ENCODE results near the gene MBNL2. TPM values are rescaled to one million over a fixed set of nuclear protein-coding genes. Genes with fewer than 3 reads are reported as not detected.

MBNL2 gene
- total and polyA plus RNA-seq, 2 experiments from 2014 or later = 0.55 to 3.2 TPM

DNA sequence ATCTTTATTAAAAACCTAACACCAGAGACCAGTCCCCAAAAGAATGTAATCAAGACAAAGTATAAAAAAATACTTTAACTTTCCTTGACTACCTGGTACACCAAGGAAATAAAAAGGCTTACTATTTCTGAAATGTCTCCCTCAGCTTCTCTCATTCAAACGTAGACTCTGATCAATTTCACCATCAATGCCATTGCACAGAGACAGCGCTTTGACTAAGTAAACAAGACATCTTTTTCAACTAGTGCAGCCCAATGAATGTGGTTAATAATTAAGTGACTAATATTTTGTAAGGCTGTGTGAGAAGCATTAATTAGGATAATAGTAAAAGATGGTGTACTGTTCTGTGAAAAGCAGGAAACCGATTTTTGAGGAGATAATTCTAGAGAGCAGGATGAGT is 204.6 kb downstream of the MBNL2 start:
- H3K4me3 Mint-ChIP-seq = no peak overlapping the region
- Histone ChIP-seq H3K27ac (ENCODE audit: low read depth) (no peak overlapping the region), H3F3A (replicated peaks; ENCODE audit: low read depth) (no peaks in the 10 kb centered on the region), H3K4me2 (no peak overlapping the region), H4K20me1 (replicated peaks; ENCODE audit: insufficient read depth) (no peaks in the 10 kb centered on the region), H3K36me3 (ENCODE audit: insufficient read depth) (no peaks in the 10 kb centered on the region), H3K4me3 (no peak overlapping the region), H3K79me2 (replicated peaks; ENCODE audit: insufficient read depth) (no peaks in the 10 kb centered on the region), H3K4me1 (ENCODE audit: insufficient read depth) (peaks cover 26% of the 10 kb centered on the region), H2AFZ (no peak overlapping the region), H3K27me3 (ENCODE audit: insufficient read depth) (no peaks in the 10 kb centered on the region), H3K9me2 (ENCODE audit: insufficient read depth) (no peaks in the 10 kb centered on the region)
- ATAC-seq (no peak), DNase-seq (ENCODE audit: low spot score) (no peak)
- H3K36me3 Mint-ChIP-seq (ENCODE audit: low read depth) = no peaks in the 10 kb centered on the region; the same call in 2 of the 3 replicates
- H3K4me1 Mint-ChIP-seq = peaks cover 16% of the 10 kb centered on the region
- no peak overlapping the region for H3K27ac Mint-ChIP-seq
- no peaks in the 10 kb centered on the region for H3K27me3 Mint-ChIP-seq (ENCODE audit: insufficient read depth, low read depth, poor library complexity)
- H3K9me3 Mint-ChIP-seq = no peaks in the 10 kb centered on the region
- TF ChIP-seq, protein P1, sequence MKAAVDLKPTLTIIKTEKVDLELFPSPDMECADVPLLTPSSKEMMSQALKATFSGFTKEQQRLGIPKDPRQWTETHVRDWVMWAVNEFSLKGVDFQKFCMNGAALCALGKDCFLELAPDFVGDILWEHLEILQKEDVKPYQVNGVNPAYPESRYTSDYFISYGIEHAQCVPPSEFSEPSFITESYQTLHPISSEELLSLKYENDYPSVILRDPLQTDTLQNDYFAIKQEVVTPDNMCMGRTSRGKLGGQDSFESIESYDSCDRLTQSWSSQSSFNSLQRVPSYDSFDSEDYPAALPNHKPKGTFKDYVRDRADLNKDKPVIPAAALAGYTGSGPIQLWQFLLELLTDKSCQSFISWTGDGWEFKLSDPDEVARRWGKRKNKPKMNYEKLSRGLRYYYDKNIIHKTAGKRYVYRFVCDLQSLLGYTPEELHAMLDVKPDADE (IDR thresholded peaks at IDR 0.05) = no peak
- TF ChIP-seq JUNB (IDR thresholded peaks at IDR 0.05; ENCODE audit: unreplicated experiment) (no peak), NANOG (IDR thresholded peaks at IDR 0.05; ENCODE audit: borderline replicate concordance) (no peak), REST (IDR thresholded peaks at IDR 0.05; ENCODE audit: unreplicated experiment) (no peak), STAT1 (IDR thresholded peaks at IDR 0.05; ENCODE audit: unreplicated experiment) (no peak), CREB1 (CRISPR knock-in tag; IDR thresholded peaks at IDR 0.05; ENCODE audit: low read depth) (no peak), EZH2phosphoT487 (IDR thresholded peaks at IDR 0.05; ENCODE audit: unreplicated experiment) (no peak), EZH2 (IDR thresholded peaks at IDR 0.05; ENCODE audit: low read depth, unreplicated experiment) (no peak), ZNF331 (CRISPR knock-in tag; IDR thresholded peaks at IDR 0.05; ENCODE audit: low read depth) (no peak), CTCF (conservative IDR thresholded peaks at IDR 0.05; ENCODE audit: low read depth in 2 of 2) (no peak), POLR2AphosphoS5 (IDR thresholded peaks at IDR 0.05; ENCODE audit: low read depth) (no peak), ZNF114 (CRISPR knock-in tag; IDR thresholded peaks at IDR 0.05) (no peak), ZNF462 (CRISPR knock-in tag; IDR thresholded peaks at IDR 0.05) (no peak)
